GM12801 (cell line): ENCODE measurements around the gene PER3.

Experiments
- CTCF ChIP-seq: IDR thresholded peaks from one replicate; pipeline ENCODE4 v1.5.1; 2011; ENCODE audit warnings: control low read depth; ENCODE audit not compliant: insufficient read length; ENCODE audit errors: extremely low read depth

PER3 gene

GRCh38 chr1:7839526-7839925 is 55.4 kb downstream of the PER3 start:
- TF ChIP-seq CTCF, result no peak

DNA sequence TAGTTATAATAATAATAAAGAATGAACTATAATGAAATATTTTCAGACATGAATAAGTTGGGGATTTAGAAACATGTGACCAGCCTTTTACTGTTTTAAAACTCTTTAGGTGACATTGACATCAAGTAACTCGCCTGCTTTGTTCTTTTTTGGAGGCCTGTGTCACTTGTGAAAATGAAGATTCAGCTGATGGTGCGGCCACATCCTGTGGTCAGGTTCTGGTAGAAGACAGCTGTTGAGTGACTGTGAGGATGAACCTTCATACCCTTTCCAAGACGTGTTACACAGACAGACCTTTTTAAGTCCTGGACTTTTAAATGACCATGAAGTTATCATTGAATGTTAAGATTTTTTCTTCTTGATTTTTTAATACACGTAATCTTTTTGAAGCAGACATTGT is 58.4 kb downstream of the PER3 start:
- no peak for TF ChIP-seq CTCF

DNA sequence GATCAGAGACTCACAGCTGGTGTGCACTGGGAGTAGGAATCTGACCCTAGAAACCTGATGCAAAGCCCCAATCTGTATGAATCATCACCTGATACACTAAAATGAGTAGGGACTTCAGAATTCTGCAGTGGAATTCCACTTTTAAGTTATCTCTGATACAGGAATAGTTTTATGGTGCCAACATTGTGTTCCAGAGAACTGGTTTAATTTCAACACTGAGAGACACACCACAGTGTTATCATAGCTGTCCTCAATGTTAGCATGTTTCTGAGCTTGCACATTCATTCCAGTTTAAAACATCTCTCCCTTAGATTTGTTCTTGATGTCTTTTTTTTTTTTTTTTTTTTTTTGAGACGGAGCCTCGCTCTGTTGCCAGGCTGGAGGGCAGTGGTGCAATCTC is 61.7 kb downstream of the PER3 start:
- TF ChIP-seq CTCF, result no peak

DNA sequence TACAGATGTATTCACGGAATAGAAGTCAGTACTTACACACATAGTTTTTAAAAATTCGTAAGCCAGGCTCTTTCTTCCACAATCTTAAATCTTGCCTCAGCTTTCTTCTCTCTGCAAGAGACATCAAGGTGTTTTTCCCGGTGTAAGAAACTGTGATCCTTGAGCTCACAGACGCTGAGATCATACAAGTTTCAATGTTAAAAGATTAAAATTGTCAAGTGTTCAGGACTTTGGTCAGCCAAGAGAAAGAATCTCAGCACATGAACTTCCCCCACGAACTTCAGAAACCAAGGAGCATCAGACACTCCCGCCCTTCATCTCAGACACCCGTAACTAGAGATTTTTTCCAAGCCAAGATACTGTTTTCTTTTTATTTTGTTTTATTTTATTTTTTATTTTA is 62.6 kb downstream of the PER3 start:
- TF ChIP-seq CTCF, result no peak

GRCh38 chr1:7847599-7847998 is 63.5 kb downstream of the PER3 start:
- no peak for TF ChIP-seq CTCF

DNA sequence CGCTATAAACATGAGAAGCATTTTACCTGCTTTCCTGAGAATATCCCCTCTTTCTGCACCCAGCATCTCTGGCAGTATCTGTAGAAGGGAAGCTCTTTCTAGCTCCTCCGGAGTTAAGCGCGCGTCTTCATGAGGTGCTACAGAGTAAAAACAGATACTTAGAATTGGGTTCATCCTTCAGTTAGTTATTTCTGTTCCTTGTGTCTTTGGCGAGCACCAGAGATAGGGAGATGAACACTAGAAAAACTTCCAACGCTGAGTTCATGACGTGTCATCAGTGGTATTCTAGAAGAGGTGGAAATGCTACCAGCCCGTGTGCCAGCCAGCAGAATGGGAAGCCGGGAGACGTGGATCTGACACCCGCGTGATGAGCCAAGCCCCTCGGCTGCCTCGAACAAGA is 66.7 kb downstream of the PER3 start:
- TF ChIP-seq CTCF, result no peak

- no peak for TF ChIP-seq CTCF
Measured at GRCh38 chr1:7852804-7853683, 69.0 kb downstream of the PER3 start, which contains the start of gene UTS2. Gene UTS2, minus strand, starts transcription at chr1:7853065. Its CDS starts 62 bp downstream, at chr1:7853003.
